HUES48 (cell line): ENCODE data around the gene ZNF845.
A peak's percentile ranks its signal among the peaks of the same experiment; 100 is the strongest.
"Not testable (repeated sequence)": the region's sequence is repeated elsewhere in the genome, so short reads cannot be mapped to it uniquely, and the experiment has no call there.

ENCODE experiments used
- H3K27ac ChIP-seq: one replicate; pipeline ENCODE4 v1.7.0; 2013; ENCODE audit warnings: low read depth, low read length, inconsistent platforms
- H3K27me3 ChIP-seq: 2 replicates; pipeline ENCODE4 v1.6.1; 2013; ENCODE audit warnings: mild to moderate bottlenecking, low read length; ENCODE audit not compliant: control insufficient read depth, insufficient read depth
- H3K36me3 ChIP-seq: 2 replicates; pipeline ENCODE4 v1.6.1; 2013; ENCODE audit warnings: low read length; ENCODE audit not compliant: control insufficient read depth, insufficient read depth
- H3K4me1 ChIP-seq: 2 replicates; pipeline ENCODE4 v1.6.1; 2013; ENCODE audit warnings: mild to moderate bottlenecking, low read length; ENCODE audit not compliant: control insufficient read depth, insufficient read depth
- H3K4me3 ChIP-seq: 2 replicates; pipeline ENCODE4 v1.5.1; 2013; ENCODE audit warnings: mild to moderate bottlenecking, low read depth, low read length
- H3K9ac ChIP-seq: 2 replicates; pipeline ENCODE4 v1.6.1; 2013; ENCODE audit warnings: mild to moderate bottlenecking, low read depth, low read length, moderate library complexity
- H3K9me3 ChIP-seq: 2 replicates; pipeline ENCODE4 v1.6.1; 2013; ENCODE audit warnings: low read length; ENCODE audit not compliant: control insufficient read depth, insufficient read depth

The ZNF845 gene

GRCh38 chr19:53381376-53381775 lies 47.8 kb downstream of the ZNF845 start:
- no peaks in the 10 kb centered on the region for H3K4me1 ChIP-seq
- peaks cover 99% of the 10 kb centered on the region for H3K36me3 ChIP-seq
- peaks cover 57% of the 10 kb centered on the region for H3K9me3 ChIP-seq
- H3K4me3 ChIP-seq, result no peak overlapping the region
- no peaks in the 10 kb centered on the region for H3K27me3 ChIP-seq
- H3K9ac ChIP-seq, result no peak overlapping the region
- H3K27ac ChIP-seq, result no peak overlapping the region

DNA sequence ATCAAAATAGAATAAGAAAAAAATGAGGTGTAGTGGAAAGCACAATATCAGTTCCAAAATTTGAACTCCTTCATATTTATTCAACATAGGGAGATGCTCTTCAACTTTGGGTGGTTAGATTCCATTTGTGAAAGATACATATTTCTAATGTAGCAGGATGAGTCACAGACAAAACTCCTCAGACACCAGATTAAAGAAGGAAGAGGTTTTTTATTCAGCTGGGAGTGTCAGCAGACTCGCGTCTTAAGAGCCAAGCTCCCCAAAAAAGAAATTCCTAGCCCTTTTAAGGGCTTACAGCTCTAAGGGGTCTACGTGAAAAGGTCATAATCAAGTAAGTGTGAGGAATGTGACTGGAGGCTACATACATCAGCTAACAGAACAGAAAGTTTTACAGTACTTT lies 54.6 kb downstream of the ZNF845 start:
- Histone ChIP-seq H3K4me1 (peaks cover 7% of the 10 kb centered on the region; the same call in 1 of the 2 replicates), H3K27me3 (no peaks in the 10 kb centered on the region), H3K9ac (no peak overlapping the region), H3K4me3 (no peak overlapping the region), H3K27ac (no peak overlapping the region), H3K36me3 (peaks cover 36% of the 10 kb centered on the region), H3K9me3 (peaks cover 19% of the 10 kb centered on the region)

DNA sequence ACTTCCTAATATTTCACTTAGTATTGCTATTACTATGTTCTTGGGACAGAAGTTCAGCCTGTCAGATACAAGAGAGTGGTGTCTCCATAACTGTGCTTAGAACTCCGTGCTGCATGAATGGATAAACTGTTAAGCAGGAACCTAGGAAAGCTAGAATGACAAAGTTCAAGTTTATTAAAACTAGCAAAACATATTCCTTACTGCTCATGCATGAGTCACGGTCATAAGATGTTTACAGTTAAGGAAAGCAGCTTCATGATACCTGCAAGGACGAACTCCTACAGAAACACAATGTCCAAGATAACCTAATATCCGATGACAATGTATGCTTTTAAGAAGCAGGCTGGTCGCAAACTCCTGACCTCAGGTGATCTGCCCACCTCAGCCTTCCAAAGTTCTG lies 55.4 kb downstream of the ZNF845 start:
- Histone ChIP-seq H3K27me3 (no peaks in the 10 kb centered on the region), H3K36me3 (peaks cover 28% of the 10 kb centered on the region), H3K9me3 (peaks cover 11% of the 10 kb centered on the region), H3K27ac (no peak overlapping the region), H3K4me1 (peaks cover 9% of the 10 kb centered on the region), H3K9ac (no peak overlapping the region), H3K4me3 (no peak overlapping the region)

GRCh38 chr19:53389571-53389970 lies 56.0 kb downstream of the ZNF845 start:
- Histone ChIP-seq H3K4me1 (peaks cover 10% of the 10 kb centered on the region), H3K9ac (no peak overlapping the region), H3K9me3 (peaks cover 6% of the 10 kb centered on the region), H3K4me3 (no peak overlapping the region), H3K36me3 (peaks cover 22% of the 10 kb centered on the region), H3K27me3 (no peaks in the 10 kb centered on the region), H3K27ac (no peak overlapping the region)

GRCh38 chr19:53389978-53390377 lies 56.4 kb downstream of the ZNF845 start:
- Histone ChIP-seq H3K27me3 (no peaks in the 10 kb centered on the region), H3K27ac (no peak overlapping the region), H3K36me3 (peaks cover 18% of the 10 kb centered on the region), H3K4me3 (no peak overlapping the region), H3K9ac (no peak overlapping the region), H3K4me1 (peaks cover 10% of the 10 kb centered on the region), H3K9me3 (0 out of 2 replicates have a peak, but pooled peaks cover 3% of the 10 kb centered on the region)

DNA sequence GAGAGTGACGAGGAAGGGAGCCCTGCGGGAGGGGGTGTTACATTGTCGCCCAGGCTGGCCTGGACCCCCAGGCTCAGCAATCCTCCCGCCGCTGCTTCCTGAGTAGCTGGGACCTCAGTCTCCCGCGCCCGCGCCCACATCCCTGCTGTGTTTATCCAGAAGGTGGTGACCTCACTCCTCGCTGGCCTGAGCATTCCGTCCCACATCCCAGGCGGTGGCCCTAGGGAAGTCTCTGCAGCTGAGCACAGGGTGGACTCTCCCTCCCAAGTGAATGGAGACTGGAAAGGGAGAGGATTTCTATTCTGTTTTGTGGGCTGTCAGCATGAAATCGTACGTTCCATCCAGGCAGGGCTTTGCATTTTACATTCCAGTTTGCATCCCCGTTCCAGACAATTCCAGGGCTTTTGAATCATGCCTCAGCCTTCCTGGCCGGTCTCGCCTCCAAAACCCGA lies 61.0 kb downstream of the ZNF845 start:
- H3K9me3 ChIP-seq, result no peaks in the 10 kb centered on the region
- no peaks in the 10 kb centered on the region for H3K27me3 ChIP-seq
- H3K36me3 ChIP-seq, result peaks cover 13% of the 10 kb centered on the region
- peak overlapping the region; percentile 80 for H3K27ac ChIP-seq
- H3K9ac ChIP-seq, result no peak overlapping the region
- H3K4me3 ChIP-seq, result peak overlapping the region; percentile 95
- peaks cover 10% of the 10 kb centered on the region for H3K4me1 ChIP-seq

DNA sequence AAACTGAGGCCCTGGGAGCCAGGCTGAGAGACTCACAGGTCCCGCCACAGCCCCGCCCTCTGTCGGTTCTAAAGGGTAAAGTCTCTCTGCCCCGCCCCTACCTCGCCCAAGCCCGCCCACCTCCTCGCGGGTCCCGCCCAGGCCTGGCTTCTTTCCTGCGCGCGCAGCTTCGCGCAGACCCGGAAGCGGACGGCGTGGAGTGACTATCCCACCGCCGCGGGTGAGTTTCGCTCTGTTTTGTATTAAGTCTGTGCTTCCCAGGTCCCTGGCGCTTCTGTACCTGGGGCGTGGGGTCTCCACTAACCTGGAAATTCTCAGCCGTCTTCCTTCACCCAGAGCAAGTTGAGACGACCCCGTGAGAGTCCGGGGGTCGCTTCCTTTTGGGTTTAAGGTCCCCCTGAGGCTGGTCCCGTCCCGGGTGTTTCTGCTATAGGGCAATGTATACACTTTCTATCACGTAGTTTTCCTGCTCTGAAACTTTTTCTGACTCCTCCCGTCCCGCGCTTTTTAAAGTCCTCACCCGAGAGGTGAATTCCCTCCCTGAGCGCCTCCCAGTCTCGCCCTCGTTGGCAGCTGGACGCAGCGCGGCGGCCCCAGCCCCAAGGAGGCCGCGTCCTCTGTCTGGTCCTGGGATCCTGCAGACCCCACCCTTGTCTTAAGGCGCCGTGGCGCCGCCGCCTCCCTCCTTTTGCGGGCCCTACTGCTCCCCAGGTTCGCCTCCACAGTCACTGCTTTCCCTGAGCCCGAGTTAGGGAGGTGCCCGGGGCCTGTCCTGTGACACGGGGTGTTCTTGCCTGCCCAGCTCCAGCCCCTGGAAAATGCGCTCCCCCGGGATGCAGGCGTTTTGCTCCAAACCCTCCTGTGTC lies 61.7 kb downstream of the ZNF845 start, which contains the start of gene ZNF765:
TSS of gene ZNF765 (plus strand) at position 176 of the 866 bp plus-strand sequence. CDS start 2,867 bp downstream, outside the sequence.
- no peaks in the 10 kb centered on the region for H3K27me3 ChIP-seq
- H3K27ac ChIP-seq, result peak within 1 kb of the TSS; percentile 80
- no peaks in the 10 kb centered on the region for H3K9me3 ChIP-seq
- H3K9ac ChIP-seq, result peak within 1 kb of the TSS; percentile 57; the same call in 1 of the 2 replicates
- peaks cover 20% of the 10 kb centered on the region for H3K36me3 ChIP-seq
- peaks cover 7% of the 10 kb centered on the region for H3K4me1 ChIP-seq
- H3K4me3 ChIP-seq, result peak within 1 kb of the TSS; percentile 95

- peak overlapping the region; percentile 95 for H3K4me3 ChIP-seq
- peaks cover 27% of the 10 kb centered on the region for H3K36me3 ChIP-seq
- not testable (repeated sequence) for H3K9ac ChIP-seq, H3K9me3 ChIP-seq, H3K27me3 ChIP-seq, H3K4me1 ChIP-seq
- H3K27ac ChIP-seq, result peak overlapping the region; percentile 32
Measured at GRCh38 chr19:53395840-53396524, 62.4 kb downstream of the ZNF845 start.

DNA sequence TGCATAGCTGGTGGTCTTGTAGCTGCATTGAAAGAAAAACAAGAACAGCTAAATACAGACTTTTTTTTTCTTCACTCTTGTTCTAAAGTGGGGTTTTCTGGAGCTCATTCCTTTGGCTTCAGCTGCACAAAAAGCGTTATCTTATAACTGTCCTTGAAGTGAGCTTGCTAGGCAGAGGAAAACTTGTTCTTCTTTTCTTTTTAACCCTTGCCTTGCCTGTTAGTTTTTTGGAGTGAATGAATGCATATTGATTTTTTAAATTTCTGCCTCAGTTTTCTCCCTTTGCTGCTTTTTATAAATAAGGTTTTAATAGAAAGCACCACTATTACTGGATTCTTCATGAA lies 62.9 kb downstream of the ZNF845 start:
- peak overlapping the region; percentile 95 for H3K4me3 ChIP-seq
- H3K4me1 ChIP-seq, result peaks cover 7% of the 10 kb centered on the region
- no peaks in the 10 kb centered on the region for H3K27me3 ChIP-seq
- peaks cover 28% of the 10 kb centered on the region for H3K36me3 ChIP-seq
- H3K9ac ChIP-seq, result no peak overlapping the region
- H3K9me3 ChIP-seq, result no peaks in the 10 kb centered on the region
- H3K27ac ChIP-seq, result no peak overlapping the region

GRCh38 chr19:53397918-53398317 lies 64.4 kb downstream of the ZNF845 start:
- not testable (repeated sequence) for H3K9ac ChIP-seq, H3K27me3 ChIP-seq, H3K9me3 ChIP-seq, H3K4me3 ChIP-seq, H3K27ac ChIP-seq, H3K4me1 ChIP-seq
- H3K36me3 ChIP-seq, result peaks cover 36% of the 10 kb centered on the region
